Panc1 (cell line): ENCODE results near the gene TMEM150A.

ENCODE experiments used
- CTCF ChIP-seq: fragments of 450-650 bp; IDR thresholded peaks from 2 replicates; pipeline ENCODE4 v1.5.1; 2017; ENCODE audit warnings: mild to moderate bottlenecking
- REST ChIP-seq, 2 experiments: IDR thresholded peaks; 2 replicates each; pipeline ENCODE4 v1.6.1; 2011 to 2012; ENCODE audit warnings: low read depth in 2 of 2, control low read depth in 1 of 2, low read length in 1 of 2, mild to moderate bottlenecking in 1 of 2, moderate library complexity in 1 of 2; ENCODE audit not compliant: insufficient read depth in 1 of 2

- no peak for TF ChIP-seq CTCF
- TF ChIP-seq REST (IDR thresholded peaks at IDR 0.05; ENCODE audit: insufficient read depth in 1 of 2, low read depth in 2 of 2, low read length in 1 of 2): no peak
Measured at GRCh38 chr2:85615413-85615728, 12.9 kb upstream of the TMEM150A start.
